ENCODE data around the gene SEMA6A.

The SEMA6A gene

DNA sequence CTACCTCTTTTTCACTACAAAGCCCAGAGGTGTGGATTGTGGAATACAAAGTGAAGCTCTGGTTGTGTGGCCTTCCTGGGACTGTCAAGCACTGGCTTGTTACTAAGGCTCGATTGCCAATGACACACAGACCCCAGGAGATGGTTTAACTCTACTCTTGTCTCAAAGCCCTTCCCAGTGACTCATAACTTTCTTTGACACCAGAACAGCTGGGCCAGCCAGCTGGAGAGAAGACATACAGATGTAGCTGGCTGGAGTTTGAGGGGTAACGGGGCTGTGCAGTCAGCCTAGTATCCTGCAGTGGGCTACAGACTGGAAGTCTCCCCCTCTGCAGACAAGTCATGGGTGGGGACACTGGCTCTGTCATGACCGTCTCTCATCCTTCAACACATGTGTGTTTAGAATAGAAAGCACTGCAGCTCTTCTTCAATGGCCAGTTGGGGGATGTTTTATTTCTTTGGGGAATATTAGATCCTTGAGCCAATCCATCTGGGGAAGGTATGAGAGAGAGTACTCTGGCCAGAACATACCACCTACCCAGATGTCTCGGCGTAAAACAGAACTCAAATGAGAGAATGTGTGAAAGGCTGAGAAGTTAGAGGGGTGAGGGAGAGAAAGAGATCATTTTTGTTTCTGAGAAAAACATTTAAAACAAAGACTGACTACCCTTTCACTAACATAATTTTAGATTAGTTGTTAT is 53.3 kb downstream of the SEMA6A start:
- no peak for DNase-seq

DNA sequence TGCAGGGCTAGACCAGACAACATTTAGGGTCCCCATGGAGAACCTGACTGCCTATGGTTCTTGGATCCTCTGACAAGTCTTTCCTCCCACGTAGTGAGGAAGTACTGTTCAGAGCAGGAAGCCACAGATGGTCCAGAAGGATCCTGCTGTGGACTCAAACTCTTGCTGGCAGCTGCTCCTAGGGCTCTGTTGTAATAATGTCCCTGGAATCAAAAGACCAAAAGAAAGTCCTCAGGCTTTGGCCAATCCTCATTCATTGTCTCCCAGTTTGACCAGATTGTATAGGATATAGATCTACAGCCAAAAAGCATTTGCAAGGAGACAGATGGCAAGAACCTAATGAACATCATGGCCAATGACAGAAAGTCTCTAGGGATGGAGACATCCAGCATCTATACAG is 53.9 kb downstream of the SEMA6A start:
- DNase-seq, result no peak

DNA sequence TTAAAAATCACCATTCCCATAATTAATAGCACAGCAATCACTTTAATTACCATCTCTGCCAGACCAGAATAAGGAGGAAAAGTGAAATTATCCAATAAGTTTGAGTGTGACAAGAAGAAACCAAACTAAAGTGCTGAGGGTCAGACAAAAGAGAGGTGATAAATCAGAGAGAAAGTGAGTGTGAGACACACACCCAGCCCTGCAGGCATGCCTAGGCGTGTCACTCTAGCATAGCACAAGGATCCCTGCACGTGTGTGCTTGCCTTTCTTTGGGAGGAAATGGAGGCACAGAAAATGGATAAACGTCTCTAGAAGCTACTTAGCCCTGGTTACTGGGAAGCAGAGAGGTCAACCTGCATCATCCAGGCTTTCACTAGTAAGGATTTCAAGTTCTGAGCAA is 56.2 kb downstream of the SEMA6A start:
- no peak for DNase-seq

DNA sequence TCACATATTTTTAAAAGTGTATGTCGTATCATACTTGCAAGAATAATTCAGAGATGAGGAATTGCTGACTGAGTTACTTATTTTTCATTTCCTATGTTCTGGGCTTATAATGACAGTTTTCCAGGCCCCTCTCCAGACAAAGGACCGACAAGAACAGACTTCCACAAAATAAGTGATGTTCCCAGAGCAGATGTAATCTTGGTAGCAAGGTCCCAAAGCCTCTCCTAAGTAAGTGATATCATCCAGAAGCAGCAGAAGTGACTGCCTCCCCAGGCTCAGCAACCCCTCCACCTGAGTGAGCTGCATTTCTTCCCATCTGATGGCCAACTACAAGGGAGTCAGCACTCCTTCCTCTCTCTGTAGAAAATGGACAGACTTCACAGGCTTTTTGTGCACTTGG is 57.1 kb downstream of the SEMA6A start:
- DNase-seq, result no peak

DNA sequence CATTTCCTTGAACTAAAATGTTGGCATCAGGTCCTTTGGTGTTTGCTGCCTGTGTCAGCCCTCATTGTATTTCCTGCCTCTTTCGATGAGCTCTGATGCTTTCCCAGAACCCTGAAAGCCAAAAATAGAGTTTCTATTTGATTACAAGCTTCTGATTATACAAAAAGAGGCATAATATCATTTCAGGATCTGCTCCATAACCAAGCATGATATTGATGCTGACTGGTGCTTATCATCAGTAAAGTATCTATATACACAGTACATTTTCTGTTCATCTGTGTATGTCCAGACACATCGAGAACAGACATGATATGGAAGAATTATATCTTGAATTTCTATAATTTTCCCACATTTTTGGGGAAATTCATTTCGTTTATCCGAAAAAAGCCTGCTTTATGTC is 58.6 kb downstream of the SEMA6A start:
- DNase-seq, result no peak

DNA sequence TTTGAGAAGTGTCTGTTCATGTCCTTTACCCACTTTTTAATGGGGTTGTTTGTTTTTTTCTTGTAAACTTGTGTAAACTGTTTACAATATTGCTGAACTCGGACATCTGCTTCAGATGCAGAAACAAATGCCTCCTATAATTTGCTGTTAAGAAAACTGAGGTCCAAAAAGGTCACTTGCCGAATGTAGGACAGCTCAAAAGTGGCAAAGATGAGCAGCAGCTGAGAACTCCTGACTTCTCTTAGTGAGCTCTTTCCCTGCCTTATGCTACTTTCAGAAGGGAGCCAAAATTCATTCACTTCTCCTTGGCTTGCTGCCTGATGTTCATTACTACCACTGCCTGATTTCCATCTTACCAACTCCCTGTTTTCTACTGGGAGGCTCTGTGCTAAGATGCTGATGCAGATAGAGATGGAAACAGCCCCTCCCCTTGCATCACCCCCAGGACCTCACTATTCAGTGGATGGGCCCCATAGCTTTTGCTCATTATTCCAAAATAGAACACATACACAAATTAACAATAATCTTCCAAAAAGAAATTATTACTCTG is 60.1 kb downstream of the SEMA6A start:
- DNase-seq, result no peak

DNA sequence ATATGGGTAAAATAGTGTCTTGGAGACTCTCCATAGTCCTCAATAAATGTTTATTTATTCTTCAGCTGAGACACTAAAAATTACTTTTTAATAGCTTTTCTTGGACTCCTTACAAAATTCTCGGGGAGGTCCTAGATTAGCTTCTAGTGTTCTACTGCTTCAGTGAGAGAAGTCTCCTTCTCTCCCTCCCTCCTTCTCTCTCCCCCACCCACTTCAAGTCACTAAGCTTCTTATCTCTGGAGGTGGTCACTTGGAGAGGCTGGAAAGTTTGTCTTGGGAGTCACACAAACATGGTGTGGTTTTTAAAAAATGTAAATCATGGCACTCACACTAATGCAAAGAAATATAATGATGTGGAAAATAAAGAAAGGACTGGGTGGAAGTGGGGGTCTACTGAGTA is 64.1 kb downstream of the SEMA6A start:
- DNase-seq, result no peak

DNA sequence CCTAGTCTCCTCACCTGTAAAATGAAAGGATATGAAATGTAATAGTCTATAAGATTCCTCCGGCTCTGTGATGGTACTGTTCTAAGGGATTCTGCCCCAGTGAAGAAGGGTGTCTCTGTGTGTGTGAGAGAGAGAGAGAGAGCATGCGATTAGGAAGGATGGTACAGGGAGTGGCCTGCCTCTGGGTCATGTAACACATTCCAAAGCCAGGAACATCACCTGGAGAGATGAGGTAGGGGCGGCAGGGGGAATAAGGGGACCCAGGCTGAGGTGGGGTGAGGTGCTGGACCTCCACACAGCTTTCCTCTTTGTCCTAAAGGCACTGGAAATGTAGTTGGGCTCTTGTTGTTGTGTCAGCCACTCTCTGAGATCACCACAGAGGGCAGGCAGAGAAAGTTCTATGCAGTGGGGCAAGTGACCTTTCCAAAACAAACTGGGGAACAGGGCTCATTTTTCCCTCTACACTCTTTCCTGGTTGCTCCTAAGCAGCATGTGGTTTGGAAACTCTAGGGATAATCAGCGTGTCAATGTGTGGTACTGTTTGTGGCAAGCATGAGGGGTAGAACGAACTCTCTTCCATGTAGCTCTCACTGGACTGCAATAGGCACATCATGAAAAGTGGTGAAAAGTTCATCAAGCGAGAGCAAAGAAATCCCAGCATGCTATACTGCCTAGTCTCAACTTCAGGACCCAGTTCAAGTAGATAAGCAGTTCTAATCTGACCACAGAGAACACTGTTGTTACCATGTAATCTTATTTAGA is 65.0 kb downstream of the SEMA6A start:
- DNase-seq, result no peak

DNA sequence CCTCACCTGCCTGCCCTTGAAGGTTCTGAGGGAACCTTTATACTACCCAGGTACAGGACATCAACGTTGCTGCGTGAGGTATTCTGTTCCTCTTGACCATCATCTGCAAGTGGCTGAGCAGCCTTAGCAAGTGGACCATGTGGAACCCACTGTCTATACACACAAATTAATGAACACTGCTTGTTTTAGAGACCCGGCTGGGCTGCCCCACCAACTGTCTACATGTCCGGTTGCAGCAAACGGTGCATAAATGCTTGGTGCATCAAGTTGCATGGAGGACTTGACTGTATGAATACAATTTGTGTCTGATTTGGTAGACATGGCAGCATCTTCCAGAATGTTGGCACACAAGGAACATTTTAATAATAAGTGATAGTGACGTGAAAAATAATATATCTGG is 65.8 kb downstream of the SEMA6A start:
- no peak for DNase-seq

DNA sequence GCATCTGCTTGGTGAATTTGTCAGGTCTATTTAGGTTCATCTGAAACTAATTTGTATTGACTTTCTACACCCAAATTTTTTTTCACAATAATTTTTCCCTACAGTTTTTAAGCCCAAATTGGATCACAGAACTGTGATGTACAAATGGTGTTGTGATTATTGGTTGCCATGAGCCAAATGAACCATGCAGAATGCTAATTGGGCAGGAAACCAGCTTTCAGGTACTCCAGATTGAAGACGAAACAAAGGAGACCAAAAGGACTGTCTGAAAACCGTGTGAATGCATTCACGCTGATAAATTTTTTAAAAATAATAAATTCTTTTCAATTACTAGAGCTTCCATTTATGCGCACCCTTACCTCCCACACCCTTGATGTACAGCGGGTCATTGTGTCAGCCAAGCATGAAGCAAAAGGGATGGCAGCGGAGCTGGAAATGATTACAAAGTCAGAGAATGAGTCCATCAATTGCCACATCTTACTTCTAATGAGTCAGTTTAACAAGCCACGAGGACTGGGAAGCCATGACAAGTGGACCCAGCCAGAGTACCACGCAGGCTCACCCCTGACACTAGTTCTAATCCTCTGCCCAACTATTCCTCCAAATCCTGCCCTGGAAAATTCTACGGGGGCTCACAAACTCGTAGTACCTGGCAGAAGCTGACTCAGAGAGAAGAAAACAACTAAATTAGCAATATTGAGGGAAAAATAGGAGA is 66.5 kb downstream of the SEMA6A start:
- DNase-seq, result no peak

DNA sequence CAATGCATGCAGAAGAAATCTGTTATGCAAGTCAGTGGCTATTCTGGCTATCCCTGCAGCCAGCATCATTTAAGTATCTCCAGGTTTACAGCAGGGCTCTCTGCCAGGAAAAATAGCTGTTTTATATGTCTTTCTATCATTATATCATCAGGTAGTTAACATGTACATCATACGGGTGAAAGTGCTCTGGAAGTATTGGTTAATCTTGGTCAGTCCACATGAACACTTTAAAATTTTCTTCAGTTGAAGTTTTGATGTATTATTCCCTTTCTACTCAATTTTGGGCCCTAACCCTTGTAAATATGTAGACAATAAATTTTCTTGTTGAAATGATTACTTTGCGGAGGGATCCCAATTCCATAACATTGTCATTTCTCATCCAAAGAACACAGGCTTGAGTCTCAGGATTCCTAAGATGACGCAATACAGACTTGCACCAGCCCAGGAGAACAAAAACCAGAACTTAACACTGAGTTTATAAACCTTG is 67.5 kb downstream of the SEMA6A start:
- DNase-seq, result no peak

DNA sequence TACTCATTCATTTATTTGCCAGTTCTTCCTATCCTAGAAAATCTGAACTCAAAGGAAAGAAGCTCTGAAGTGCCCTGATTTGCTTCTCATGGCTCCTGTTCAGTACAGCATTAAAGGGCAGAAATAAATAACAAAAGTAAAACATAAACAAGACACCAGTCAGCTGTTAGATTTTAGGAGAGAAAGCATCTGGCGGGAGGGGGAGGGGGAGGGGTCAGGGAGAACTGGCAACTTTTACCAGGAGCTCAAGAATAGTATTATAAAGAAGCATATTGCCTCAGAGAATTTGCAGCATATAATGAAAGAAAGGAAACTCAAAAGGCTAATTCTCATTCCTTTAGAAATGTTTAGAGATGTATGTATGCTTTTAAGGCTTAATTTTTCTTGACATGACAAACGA is 68.1 kb downstream of the SEMA6A start:
- DNase-seq, result no peak

DNA sequence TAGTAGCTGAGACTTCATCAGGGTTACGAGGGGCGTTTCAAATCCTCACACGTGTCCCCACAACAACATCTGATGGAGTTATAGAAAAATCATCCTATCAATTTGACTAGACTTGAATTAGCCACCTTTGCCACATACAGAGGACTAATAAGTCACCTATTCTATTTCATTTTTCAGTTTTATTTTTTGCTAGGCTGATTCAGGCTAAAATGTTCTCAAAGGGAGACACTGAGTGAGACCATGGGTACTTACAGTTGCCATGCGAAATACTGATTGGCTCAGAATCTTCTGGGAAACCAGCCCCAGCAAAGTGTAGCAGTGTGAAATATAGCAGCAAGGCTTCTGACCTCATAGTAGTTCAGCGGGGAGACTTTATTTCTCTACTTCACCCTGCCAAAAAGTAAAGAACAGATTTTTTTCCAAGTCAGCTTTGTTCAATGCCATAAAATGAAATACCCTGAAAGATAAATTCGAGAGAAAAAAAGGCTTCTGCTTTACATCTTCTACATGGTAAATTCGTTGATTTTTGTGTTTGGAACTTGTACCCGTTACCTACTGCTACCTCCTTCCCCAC is 69.9 kb downstream of the SEMA6A start:
- no peak for DNase-seq

DNA sequence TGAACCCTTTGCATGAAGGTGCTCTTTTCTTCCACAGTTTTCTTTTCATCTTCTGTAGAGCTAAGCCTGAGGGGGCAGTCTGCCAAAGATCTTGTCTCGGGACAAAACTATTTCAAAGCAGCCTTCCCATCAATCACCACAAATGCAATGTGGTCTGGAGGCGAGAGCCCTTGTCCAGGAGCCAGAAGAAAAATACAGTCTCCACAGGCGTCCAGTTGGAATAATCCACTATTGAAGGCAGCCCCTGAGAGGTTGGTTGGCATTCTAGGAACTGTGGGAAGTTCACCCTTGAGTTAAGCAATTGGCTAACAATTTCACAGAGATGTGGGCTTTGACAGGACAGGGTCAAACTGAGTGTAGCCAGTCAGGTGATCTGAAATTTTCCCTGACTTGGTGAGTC is 72.0 kb downstream of the SEMA6A start:
- DNase-seq, result no peak

DNA sequence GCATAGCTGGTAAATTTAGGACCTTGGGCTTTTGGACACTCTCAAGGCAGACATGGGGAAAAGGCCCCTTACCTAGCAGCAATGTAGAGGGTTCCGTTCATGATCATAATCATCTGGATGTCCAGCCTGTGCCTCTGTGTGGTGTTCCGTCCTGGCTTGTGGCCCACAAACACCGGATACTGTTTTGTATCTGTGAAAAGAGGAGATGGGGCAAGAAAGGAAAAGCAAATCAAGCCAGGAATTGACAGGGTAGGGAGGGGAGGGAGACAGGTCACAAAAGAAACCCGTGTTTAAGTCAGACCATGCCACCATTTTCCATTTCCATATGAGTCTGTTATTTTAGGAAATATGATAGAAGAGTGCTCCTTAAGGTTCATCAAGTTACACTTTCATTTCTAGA is 72.5 kb downstream of the SEMA6A start:
- DNase-seq, result no peak

DNA sequence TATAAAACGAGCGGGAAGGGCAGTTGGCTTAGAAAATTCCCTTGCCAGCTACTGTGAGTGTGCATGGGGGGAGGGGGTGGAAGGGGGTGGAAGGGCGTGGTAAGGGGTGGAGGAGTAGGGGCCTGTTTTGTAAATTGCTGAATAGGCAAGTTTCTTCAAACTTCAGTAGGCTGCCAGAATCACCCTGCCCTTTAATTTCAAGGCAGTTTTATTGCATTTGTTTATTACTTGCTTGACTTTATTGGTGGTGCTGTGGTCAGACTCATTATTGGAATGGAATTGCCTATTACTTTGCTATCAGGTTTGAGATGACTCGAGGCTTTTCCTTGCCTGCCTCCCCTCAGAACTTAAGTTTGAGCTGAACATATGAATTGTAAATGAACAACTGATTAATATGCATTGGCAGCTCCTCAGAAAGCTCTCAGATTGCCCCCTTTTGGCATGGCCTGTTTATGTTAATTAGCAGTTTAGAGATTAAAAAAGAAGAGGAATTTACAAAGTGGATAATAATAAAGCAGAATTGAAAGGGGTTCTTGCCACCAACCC is 76.0 kb downstream of the SEMA6A start:
- no peak for DNase-seq

DNA sequence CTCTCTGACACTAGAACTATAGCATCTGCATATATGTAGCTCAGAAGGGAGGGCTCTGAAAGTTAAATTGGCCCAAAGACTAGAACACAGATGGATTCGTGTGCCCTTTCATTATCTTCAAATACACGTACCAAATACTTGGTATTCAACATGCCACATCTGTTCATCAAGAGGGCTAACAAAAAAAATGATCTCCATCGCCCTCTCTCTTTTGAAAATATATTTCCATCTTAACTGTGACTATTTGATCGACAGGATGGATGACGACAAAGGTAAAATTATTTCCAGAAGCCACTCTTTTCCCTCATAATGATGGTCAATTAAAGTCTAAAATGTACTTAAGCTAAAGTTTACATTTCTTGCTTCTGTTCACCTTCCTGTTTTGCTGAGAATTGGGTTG is 77.0 kb downstream of the SEMA6A start:
- DNase-seq, result no peak

DNA sequence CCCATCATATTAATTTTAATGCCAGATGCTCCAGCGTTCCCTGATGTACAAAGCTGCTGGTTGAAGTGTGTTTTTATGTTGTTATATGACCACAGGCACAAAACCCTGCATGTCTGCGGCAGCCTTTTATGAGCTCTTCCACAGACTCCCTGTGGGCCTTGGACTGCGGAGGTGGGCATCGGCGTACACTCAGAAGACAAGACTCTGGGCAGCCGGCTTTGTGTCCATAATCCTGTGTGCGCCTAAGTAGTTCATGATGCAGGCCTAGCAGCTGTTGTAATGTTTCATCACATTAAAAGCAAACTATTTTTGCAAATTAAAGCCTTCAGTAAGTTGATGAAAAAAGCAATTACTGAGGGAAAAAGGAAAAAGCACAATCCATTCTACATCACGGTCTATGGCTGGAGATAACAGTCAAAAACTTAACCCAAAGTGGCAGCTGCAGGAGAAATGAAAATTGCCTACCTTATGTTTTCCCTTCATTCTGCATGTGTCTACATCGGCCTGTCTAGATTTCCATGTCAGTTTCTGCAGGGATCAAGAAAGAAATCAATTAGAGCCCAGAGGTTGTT is 78.8 kb downstream of the SEMA6A start:
- DNase-seq, result no peak

DNA sequence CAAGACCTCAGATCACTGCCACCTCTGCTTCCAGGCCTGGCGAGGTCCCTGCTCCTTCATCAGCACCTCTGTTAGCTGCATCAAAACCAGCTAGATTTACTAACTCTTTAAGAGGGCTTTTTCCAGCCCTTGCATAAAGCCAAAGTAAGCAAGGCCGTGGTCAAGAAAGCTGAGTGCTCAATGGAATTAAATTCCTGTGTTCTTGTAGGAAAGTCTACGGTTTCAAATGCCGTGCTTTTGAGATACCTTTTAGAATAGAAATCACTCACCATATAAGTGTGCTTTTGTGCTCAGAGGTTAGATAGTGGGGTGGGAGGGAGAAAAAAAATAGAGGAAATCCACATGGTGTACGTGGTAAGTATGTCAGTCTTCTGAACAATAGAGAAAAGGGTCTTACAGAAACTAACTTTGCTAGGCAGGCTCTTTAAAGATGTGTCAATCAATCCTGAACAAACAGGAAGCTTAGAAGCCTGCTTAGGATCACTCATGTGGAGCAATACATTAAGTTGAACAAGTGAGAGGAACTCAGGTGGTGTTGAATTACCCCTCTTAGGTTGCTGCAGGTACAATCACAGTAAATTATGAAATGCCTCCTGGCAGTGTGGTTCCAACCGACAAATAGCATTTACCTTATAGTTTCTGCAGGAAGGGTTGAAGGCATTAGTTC is 79.7 kb downstream of the SEMA6A start:
- no peak for DNase-seq

DNA sequence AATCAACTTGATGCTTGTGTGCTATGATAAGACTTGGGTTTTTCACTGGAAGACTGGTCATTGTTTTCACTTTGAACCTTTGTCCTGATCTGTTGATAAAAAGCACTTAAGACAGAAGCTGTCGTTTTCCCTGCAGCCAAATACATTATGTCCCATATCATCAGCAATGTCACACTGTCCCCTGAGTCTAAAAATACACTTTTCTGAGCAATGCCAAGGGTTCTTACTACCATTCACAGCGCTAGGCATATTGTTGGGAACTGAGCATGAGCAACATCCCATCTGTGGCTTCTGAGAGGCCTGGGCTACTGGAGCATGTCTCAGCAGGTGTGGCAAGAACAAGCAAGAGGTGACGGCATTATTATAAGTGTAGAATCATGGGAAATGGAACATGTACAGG is 81.8 kb downstream of the SEMA6A start:
- no peak for DNase-seq

DNA sequence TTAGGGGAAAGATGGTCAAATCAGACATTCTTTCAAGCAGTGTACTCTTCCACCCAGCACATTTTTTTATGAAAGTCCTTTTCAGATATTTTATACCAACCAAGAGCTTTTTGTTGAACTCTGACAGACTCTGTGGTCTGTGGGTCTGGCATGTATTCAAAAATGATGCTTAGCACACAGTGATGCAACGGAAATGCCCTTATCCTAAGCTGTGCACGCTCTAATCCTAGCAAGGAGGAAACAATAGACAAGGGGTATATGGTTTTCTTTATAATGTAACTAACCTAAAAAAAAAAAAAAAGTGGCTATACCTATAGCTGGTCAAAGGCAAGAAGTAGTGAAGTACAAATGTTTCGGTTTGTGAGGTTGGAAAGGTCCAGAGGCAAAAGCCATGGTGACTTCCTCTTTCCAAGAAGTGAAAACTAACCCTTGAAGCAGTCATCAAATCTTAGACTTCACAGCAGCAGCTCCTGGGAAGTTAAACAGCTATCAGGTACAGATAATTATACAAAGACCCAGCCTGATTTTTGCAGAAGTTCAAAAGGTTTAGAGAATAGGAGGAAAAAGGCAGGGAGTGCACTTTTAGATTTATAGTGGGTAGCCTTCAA is 82.5 kb downstream of the SEMA6A start:
- no peak for DNase-seq

Data from effector CD4-positive, alpha-beta T cell (primary cell).